Esophagus muscularis mucosa (tissue), 4 donors: ENCODE data around the gene FLRT1. TPM values are rescaled to one million over a fixed set of nuclear protein-coding genes. Genes with fewer than 3 reads are reported as not detected.

Source experiments
- DNase-seq: peaks from one replicate; pipeline ENCODE4 v3.0.0-alpha.2; 2017; ENCODE audit errors: extremely low spot score
- H3K27ac ChIP-seq, 4 donors: fragments of 200-600 bp; sonication (generic); replicated peaks in 1 of 4; 1 replicate in 3 of 4; 2 replicates in 1 of 4; pipeline ENCODE4 v1.5.1; 2016 to 2019; ENCODE audit warnings: mild to moderate bottlenecking in 1 of 4
- H3K27me3 ChIP-seq, 4 donors: fragments of 200-600 bp; sonication (generic); one replicate each; pipeline versions ENCODE4 v1.5.1 to v1.6.0; 2016 to 2019
- H3K36me3 ChIP-seq, 4 donors: fragments of 200-600 bp; sonication (generic); one replicate each; pipeline ENCODE4 v1.5.1; 2016 to 2019
- H3K4me1 ChIP-seq, 4 donors: fragments of 200-600 bp; sonication (generic); one replicate each; pipeline ENCODE4 v1.5.1; 2016 to 2019
- H3K4me3 ChIP-seq, 4 donors: fragments of 200-600 bp; sonication (generic); 1 replicate in 2 of 4; 2 replicates in 2 of 4; pipeline ENCODE4 v1.5.1; 2016 to 2019; ENCODE audit warnings: mild to moderate bottlenecking in 4 of 4, moderate library complexity in 1 of 4
- H3K9me3 ChIP-seq, 4 donors: fragments of 200-600 bp; sonication (generic); 1 replicate in 3 of 4; 2 replicates in 1 of 4; pipeline ENCODE4 v1.5.1; 2016 to 2019
- EP300 ChIP-seq: sonication (generic); formaldehyde crosslinking; IDR thresholded peaks from one replicate; pipeline ENCODE4 v1.6.1; 2017; ENCODE audit warnings: antibody characterized with exemption
- POLR2A ChIP-seq: fragments of 450-650 bp; IDR thresholded peaks from one replicate; pipeline ENCODE4 v1.6.1; 2017; ENCODE audit warnings: antibody characterized with exemption, moderate library complexity, mild to moderate bottlenecking, low read depth
- POLR2AphosphoS5 ChIP-seq, 2 donors: sonication (generic); formaldehyde crosslinking; IDR thresholded peaks; one replicate each; pipeline ENCODE4 v1.6.1; 2017; ENCODE audit warnings: antibody characterized with exemption in 2 of 2
- WGBS: methylation state at CpG from one replicate; pipeline ENCODE4 v1.1.5; 2018; 5-methylcytosine and 5-hydroxymethylcytosine counted together
- intact Hi-C: fragments of 100-400 bp; cut with DNase I; formaldehyde crosslinking; loops from one replicate; pipeline ENCODE4 v1.15.1; 2023
- total RNA-seq, 4 donors: library from RNA; depleted of rRNA; stranded (reverse); fragments of >200 nt; gene quantifications; one replicate each; pipeline versions ENCODE4 v1.1.0 to v1.2.1, GENCODE V29; 2016
- TF ChIP-seq, protein P1 (sequence below), 3 experiments: fragments of 200-600 bp in 2 of 3; fragments of 450-650 bp in 1 of 3; sonication (generic) in 2 of 3; IDR thresholded peaks; one replicate each; pipeline ENCODE4 v1.5.1; 2017 to 2019; ENCODE audit warnings: antibody characterized with exemption in 3 of 3, mild to moderate bottlenecking in 2 of 3, moderate library complexity in 1 of 3

FLRT1 gene
- total RNA-seq, 4 donors from 2014 or later: 2.1 to 5.0 (median 3.1) TPM

DNA sequence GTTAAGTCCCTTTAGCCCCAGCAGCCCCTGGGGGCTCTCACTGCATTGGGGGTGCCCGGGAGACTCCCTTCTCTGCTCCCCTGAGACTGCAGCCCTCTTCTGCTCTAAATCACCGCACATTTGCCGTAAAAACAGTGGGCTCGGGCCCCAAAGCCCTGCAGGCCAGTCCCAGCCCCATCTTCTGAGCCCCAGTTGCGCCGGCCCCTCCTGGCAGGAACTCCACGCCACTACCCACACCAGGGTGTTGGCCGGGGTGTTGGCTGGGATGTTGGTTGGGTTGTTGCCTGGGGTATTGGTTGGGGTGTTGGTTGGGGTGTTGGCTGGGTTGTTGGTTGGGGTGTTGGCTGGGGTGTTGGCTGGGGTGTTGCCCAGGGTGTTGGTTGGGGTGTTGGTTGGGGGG lies 26.0 kb upstream of the FLRT1 start:
- no peak for DNase-seq
- intact Hi-C loops: no loop called here
- no peak overlapping the region for H3K27ac ChIP-seq
- no peaks in the 10 kb centered on the region for H3K36me3 ChIP-seq
- H3K4me1 ChIP-seq: peaks cover 17 to 24% (median 19%) of the 10 kb centered on the region in 4 donors
- peaks cover 0 to 9% (median 0%) of the 10 kb centered on the region in 4 donors for H3K27me3 ChIP-seq
- TF ChIP-seq, protein P1, sequence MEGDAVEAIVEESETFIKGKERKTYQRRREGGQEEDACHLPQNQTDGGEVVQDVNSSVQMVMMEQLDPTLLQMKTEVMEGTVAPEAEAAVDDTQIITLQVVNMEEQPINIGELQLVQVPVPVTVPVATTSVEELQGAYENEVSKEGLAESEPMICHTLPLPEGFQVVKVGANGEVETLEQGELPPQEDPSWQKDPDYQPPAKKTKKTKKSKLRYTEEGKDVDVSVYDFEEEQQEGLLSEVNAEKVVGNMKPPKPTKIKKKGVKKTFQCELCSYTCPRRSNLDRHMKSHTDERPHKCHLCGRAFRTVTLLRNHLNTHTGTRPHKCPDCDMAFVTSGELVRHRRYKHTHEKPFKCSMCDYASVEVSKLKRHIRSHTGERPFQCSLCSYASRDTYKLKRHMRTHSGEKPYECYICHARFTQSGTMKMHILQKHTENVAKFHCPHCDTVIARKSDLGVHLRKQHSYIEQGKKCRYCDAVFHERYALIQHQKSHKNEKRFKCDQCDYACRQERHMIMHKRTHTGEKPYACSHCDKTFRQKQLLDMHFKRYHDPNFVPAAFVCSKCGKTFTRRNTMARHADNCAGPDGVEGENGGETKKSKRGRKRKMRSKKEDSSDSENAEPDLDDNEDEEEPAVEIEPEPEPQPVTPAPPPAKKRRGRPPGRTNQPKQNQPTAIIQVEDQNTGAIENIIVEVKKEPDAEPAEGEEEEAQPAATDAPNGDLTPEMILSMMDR (IDR thresholded peaks at IDR 0.05): no peak
- TF ChIP-seq POLR2A (no peak), EP300 (no peak), POLR2AphosphoS5 (IDR thresholded peaks at IDR 0.05) (no peak)
- WGBS: 96% methylated on average over 8 of the region's 8 CpGs
- no peaks in the 10 kb centered on the region for H3K9me3 ChIP-seq
- H3K4me3 ChIP-seq: no peak overlapping the region

DNA sequence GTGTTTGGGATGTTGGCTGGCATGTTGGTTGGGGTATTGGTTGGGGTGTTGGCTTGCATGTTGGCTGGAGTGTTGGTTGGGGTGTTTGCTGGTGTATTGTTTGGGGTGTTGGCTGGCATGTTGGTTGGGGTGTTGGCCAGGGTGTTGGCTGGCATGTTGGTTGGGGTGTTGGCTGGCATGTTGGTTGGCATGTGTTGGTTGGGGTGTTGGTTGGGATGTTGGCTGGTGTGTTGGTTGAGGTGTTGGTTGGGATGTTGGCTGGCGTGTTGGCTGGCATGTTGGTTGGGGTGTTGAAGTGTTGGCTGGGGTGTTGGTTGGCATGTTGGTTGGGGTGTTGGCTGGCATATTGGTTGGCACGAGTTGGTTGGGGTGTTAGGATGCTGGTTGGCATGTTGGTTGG lies 24.9 kb upstream of the FLRT1 start:
- WGBS: 91% methylated on average over 2 of the region's 2 CpGs
- Histone ChIP-seq H3K27me3 (peaks cover 0 to 6% (median 0%) of the 10 kb centered on the region in 4 donors), H3K4me1 (peaks cover 17 to 24% (median 19%) of the 10 kb centered on the region in 4 donors), H3K9me3 (no peaks in the 10 kb centered on the region), H3K27ac (no peak overlapping the region), H3K36me3 (no peaks in the 10 kb centered on the region), H3K4me3 (no peak overlapping the region)
- DNase-seq: no peak
- intact Hi-C loops: no loop called here
- TF ChIP-seq POLR2AphosphoS5 (IDR thresholded peaks at IDR 0.05) (no peak), EP300 (no peak), POLR2A (no peak)
- TF ChIP-seq, protein P1 (IDR thresholded peaks at IDR 0.05): no peak

DNA sequence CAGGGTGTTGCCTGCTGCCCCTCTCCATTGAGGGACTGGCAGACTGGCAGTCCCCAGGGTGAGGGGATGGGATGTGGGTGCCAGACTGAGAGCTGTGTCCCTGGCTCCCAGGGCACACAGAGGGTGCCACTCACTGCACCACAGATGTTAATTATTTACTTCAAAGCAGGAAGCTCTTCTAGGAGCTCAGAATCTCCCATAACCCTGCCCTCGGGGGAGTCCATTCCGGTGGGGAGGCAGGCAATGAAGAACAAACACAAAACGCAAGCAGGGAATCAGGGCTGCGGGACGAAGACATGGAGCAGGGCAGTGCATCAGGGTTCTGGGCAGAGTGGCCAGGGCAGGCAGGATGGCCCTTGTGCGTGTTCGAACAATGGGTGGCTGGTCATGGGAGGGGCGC lies 24.4 kb upstream of the FLRT1 start:
- Histone ChIP-seq H3K4me3 (no peak overlapping the region), H3K36me3 (no peaks in the 10 kb centered on the region), H3K9me3 (no peaks in the 10 kb centered on the region), H3K27me3 (no peaks in the 10 kb centered on the region), H3K27ac (no peak overlapping the region), H3K4me1 (peaks cover 17 to 22% (median 19%) of the 10 kb centered on the region in 4 donors)
- intact Hi-C loops: no loop called here
- TF ChIP-seq POLR2AphosphoS5 (IDR thresholded peaks at IDR 0.05) (no peak), POLR2A (no peak), EP300 (no peak)
- TF ChIP-seq, protein P1 (IDR thresholded peaks at IDR 0.05): no peak
- 92% methylated on average over 8 of the region's 8 CpGs for WGBS
- no peak for DNase-seq

DNA sequence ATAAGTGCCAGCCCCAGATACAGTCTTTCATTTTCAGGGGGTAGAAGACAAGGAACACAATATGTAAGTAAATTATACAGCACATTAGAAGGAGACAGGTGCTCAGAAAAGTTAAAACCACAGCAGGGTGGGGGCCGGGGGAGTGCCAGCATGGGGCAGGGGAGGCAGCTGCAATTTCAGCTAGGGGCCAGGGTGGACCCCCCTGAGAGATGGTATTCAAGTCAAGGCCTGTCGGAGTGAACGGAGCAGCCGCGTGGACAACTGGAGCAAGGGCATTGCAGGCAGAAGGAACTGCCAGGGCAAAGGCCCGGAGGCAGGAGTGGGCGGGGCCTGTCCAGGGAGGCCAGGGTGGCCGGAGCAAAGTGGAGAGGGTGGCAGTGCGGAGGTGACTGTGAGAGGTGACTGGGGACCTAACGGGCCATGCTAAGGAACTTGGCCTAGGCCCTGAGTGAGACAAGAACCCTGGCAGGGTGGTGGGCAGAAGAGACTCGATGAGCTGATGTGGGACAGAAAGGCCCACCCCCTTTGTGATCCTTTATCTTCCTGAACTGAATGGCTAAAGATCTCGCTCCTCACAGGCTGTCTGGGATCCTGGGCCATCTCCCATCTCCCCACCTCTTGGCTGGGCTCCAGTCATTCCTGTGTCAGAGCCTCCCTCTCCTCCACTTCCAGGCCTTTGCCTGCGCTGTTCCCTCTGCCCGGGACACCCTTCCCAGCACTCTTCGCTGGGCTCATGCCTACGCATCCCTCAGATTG lies 22.4 kb upstream of the FLRT1 start:
- Histone ChIP-seq H3K27me3 (no peaks in the 10 kb centered on the region), H3K4me3 (no peak overlapping the region), H3K9me3 (no peaks in the 10 kb centered on the region), H3K27ac (no peak overlapping the region), H3K4me1 (peaks cover 2 to 8% (median 2%) of the 10 kb centered on the region in 4 donors), H3K36me3 (no peaks in the 10 kb centered on the region)
- intact Hi-C loops: no loop called here
- no peak for DNase-seq
- 92% methylated on average over 16 of the region's 16 CpGs for WGBS
- TF ChIP-seq, protein P1 (IDR thresholded peaks at IDR 0.05): no peak
- TF ChIP-seq POLR2A: no peak
- TF ChIP-seq EP300: no peak
- no peak for TF ChIP-seq POLR2AphosphoS5 (IDR thresholded peaks at IDR 0.05)

DNA sequence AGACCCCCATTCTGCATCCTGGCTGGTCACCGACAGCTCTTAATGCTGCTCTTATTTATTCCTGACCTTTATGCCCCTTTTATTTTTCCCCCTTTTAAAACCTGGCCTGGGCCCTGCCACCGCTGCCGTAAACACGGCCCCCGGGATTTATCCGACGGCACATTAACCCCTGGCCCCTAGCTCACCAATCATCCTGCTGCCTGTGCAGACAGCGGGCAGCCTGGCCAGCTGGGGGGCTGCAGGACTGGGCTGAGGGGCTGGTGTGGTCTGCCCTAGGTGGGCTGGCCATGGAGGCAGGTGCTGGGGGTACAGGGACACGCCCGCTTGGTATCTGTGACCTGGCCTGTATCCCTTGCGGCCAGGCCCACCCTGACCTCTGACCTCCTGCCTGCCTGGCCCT lies 21.4 kb upstream of the FLRT1 start:
- Histone ChIP-seq H3K9me3 (no peaks in the 10 kb centered on the region), H3K36me3 (no peaks in the 10 kb centered on the region), H3K4me3 (no peak overlapping the region), H3K27ac (no peak overlapping the region), H3K27me3 (no peaks in the 10 kb centered on the region), H3K4me1 (peaks cover 0 to 16% (median 0%) of the 10 kb centered on the region in 4 donors)
- WGBS: 91% methylated on average over 11 of the region's 11 CpGs
- no peak for TF ChIP-seq POLR2AphosphoS5 (IDR thresholded peaks at IDR 0.05)
- TF ChIP-seq POLR2A: no peak
- TF ChIP-seq EP300: no peak
- TF ChIP-seq, protein P1 (IDR thresholded peaks at IDR 0.05): no peak
- no peak for DNase-seq
- intact Hi-C loops: no loop called here
